ENCODE results near the gene LIME1.

- TF ChIP-seq CTCF (IDR thresholded peaks at IDR 0.05) = no peak
- TF ChIP-seq POLR2A (IDR thresholded peaks at IDR 0.05) = no peak
These were observed 13.4 kb downstream of the LIME1 start for GRCh38 chr20:63749597-63750508.
